Measurements from ENCODE around the gene NRIP3.
"Not testable (repeated sequence)": the region's sequence is repeated elsewhere in the genome, so short reads cannot be mapped to it uniquely, and the experiment has no call there.

Gene NRIP3

GRCh38 chr11:8980485-8980884, 23.3 kb downstream of the NRIP3 start:
- no peak overlapping the region for H3K27ac ChIP-seq
- DNase-seq (ENCODE audit: low read depth, low spot score), result no peak

- DNase-seq (ENCODE audit: low read depth, low spot score); H3K27ac ChIP-seq: not testable (repeated sequence)
These were observed 24.4 kb downstream of the NRIP3 start for GRCh38 chr11:8979365-8979764.

GRCh38 chr11:8973121-8973520, 30.7 kb downstream of the NRIP3 start:
- no peak for DNase-seq (ENCODE audit: low read depth, low spot score)
- H3K27ac ChIP-seq, result no peak overlapping the region

GRCh38 chr11:8971924-8972316, 31.9 kb downstream of the NRIP3 start:
- no peak overlapping the region for H3K27ac ChIP-seq
- DNase-seq (ENCODE audit: low read depth, low spot score), result no peak

GRCh38 chr11:8971196-8971923, 32.4 kb downstream of the NRIP3 start:
- H3K27ac ChIP-seq, result no peak overlapping the region
- DNase-seq (ENCODE audit: low read depth, low spot score), result no peak

GRCh38 chr11:8967184-8967583, 36.6 kb downstream of the NRIP3 start:
- DNase-seq (ENCODE audit: low read depth, low spot score), result no peak
- H3K27ac ChIP-seq, result no peak overlapping the region

- no peak for DNase-seq (ENCODE audit: low read depth, low spot score)
- H3K27ac ChIP-seq, result peak within 1 kb of the TSS; percentile 88
These were observed 39.2 kb downstream of the NRIP3 start, which contains the start of gene TMEM9B for GRCh38 chr11:8964324-8965320. Gene TMEM9B (minus strand): TSS chr11:8964442. CDS start chr11:8964313, 129 bp downstream.

GRCh38 chr11:8963569-8964323, 40.1 kb downstream of the NRIP3 start:
- peak overlapping the region; percentile 88 for H3K27ac ChIP-seq
- peak; percentile 37 for DNase-seq (ENCODE audit: low read depth, low spot score)

GRCh38 chr11:8962841-8963240, 41.0 kb downstream of the NRIP3 start:
- peak overlapping the region; percentile 88 for H3K27ac ChIP-seq
- no peak for DNase-seq (ENCODE audit: low read depth, low spot score)

GRCh38 chr11:8961401-8961800, 42.4 kb downstream of the NRIP3 start:
- no peak overlapping the region for H3K27ac ChIP-seq
- no peak for DNase-seq (ENCODE audit: low read depth, low spot score)

GRCh38 chr11:8959546-8960166, 44.1 kb downstream of the NRIP3 start:
- DNase-seq (ENCODE audit: low read depth, low spot score), result peak; percentile 31
- no peak overlapping the region for H3K27ac ChIP-seq

- no peak for DNase-seq (ENCODE audit: low read depth, low spot score)
- H3K27ac ChIP-seq, result no peak overlapping the region
These were observed 46.9 kb downstream of the NRIP3 start for GRCh38 chr11:8956860-8957259.

GRCh38 chr11:8948886-8949285, 54.9 kb downstream of the NRIP3 start:
- DNase-seq (ENCODE audit: low read depth, low spot score), result no peak
- H3K27ac ChIP-seq, result no peak overlapping the region

- no peak for DNase-seq (ENCODE audit: low read depth, low spot score)
These were observed 56.4 kb downstream of the NRIP3 start for GRCh38 chr11:8947230-8947943.

GRCh38 chr11:8942518-8943066, 61.2 kb downstream of the NRIP3 start, which contains the start of gene ASCL3:
Gene ASCL3 (minus strand): TSS chr11:8943016. CDS start chr11:8938161, 4,855 bp downstream.
- DNase-seq (ENCODE audit: low read depth, low spot score), result no peak
- H3K27ac ChIP-seq, result no peak within 1 kb of the TSS

More at GRCh38 chr11:8947230-8947943, 56.4 kb downstream of the NRIP3 start:
- no peak overlapping the region for H3K27ac ChIP-seq

GRCh38 chr11:8941341-8942103, 62.3 kb downstream of the NRIP3 start:
- H3K27ac ChIP-seq, result no peak overlapping the region
- no peak for DNase-seq (ENCODE audit: low read depth, low spot score)

GRCh38 chr11:8937659-8938058, 66.1 kb downstream of the NRIP3 start:
- no peak overlapping the region for H3K27ac ChIP-seq
- no peak for DNase-seq (ENCODE audit: low read depth, low spot score)

GRCh38 chr11:8937159-8937558, 66.6 kb downstream of the NRIP3 start:
- H3K27ac ChIP-seq, result no peak overlapping the region
- DNase-seq (ENCODE audit: low read depth, low spot score), result no peak
